Measurements from ENCODE around the gene RAET1E.
"Not testable (repeated sequence)": the region's sequence is repeated elsewhere in the genome, so short reads cannot be mapped to it uniquely, and the experiment has no call there.

The RAET1E gene

GRCh38 chr6:149909701-149910470 is 12.0 kb upstream of the RAET1E start:
- DNase-seq (ENCODE audit: low read depth) = no peak

GRCh38 chr6:149908480-149908879 is 10.6 kb upstream of the RAET1E start:
- DNase-seq (ENCODE audit: low read depth) = not testable (repeated sequence)

- DNase-seq (ENCODE audit: low read depth) = no peak
Observed at GRCh38 chr6:149907317-149907716, 9.4 kb upstream of the RAET1E start.

GRCh38 chr6:149906405-149906804 is 8.5 kb upstream of the RAET1E start:
- DNase-seq (ENCODE audit: low read depth) = no peak

GRCh38 chr6:149905911-149906371 is 8.0 kb upstream of the RAET1E start:
- no peak for DNase-seq (ENCODE audit: low read depth)

GRCh38 chr6:149905371-149905910 is 7.5 kb upstream of the RAET1E start:
- DNase-seq (ENCODE audit: low read depth) = no peak

GRCh38 chr6:149904661-149905370 is 6.9 kb upstream of the RAET1E start:
- DNase-seq (ENCODE audit: low read depth) = no peak

GRCh38 chr6:149903938-149904611 is 6.2 kb upstream of the RAET1E start:
- DNase-seq (ENCODE audit: low read depth) = no peak

- no peak for DNase-seq (ENCODE audit: low read depth)
Observed at GRCh38 chr6:149901444-149902140, 3.7 kb upstream of the RAET1E start.

- no peak for DNase-seq (ENCODE audit: low read depth)
Observed at GRCh38 chr6:149900620-149901443, 2.9 kb upstream of the RAET1E start.

- DNase-seq (ENCODE audit: low read depth) = no peak
Observed at GRCh38 chr6:149899926-149900619, 2.2 kb upstream of the RAET1E start.

- no peak for DNase-seq (ENCODE audit: low read depth)
Observed at GRCh38 chr6:149899486-149899885, 1.6 kb upstream of the RAET1E start.

GRCh38 chr6:149898966-149899365 is 1.1 kb upstream of the RAET1E start:
- no peak for DNase-seq (ENCODE audit: low read depth)

GRCh38 chr6:149897015-149897697 is 757 bp downstream of the RAET1E start:
- DNase-seq (ENCODE audit: low read depth) = peak; percentile 88

GRCh38 chr6:149896491-149896890 is 1.4 kb downstream of the RAET1E start:
- peak; percentile 46 for DNase-seq (ENCODE audit: low read depth)

GRCh38 chr6:149895833-149896271 is 2.1 kb downstream of the RAET1E start:
- peak; percentile 44 for DNase-seq (ENCODE audit: low read depth)

- peak; percentile 89 for DNase-seq (ENCODE audit: low read depth)
Observed at GRCh38 chr6:149895048-149895590, 2.8 kb downstream of the RAET1E start.

GRCh38 chr6:149891864-149892263 is 6.0 kb downstream of the RAET1E start:
- not testable (repeated sequence) for DNase-seq (ENCODE audit: low read depth)

- DNase-seq (ENCODE audit: low read depth) = no peak
Observed at GRCh38 chr6:149891259-149891658, 6.7 kb downstream of the RAET1E start.
